ENCODE data around the gene CSF2.
"Not testable (repeated sequence)": the region's sequence is repeated elsewhere in the genome, so short reads cannot be mapped to it uniquely, and the experiment has no call there.

The CSF2 gene

GRCh38 chr5:132090107-132090506 is 16.5 kb downstream of the CSF2 start:
- peak; percentile 96 for DNase-seq (ENCODE audit: low spot score)

- DNase-seq (ENCODE audit: low spot score) = no peak
Measured at GRCh38 chr5:132093271-132093670, 19.7 kb downstream of the CSF2 start.

DNA sequence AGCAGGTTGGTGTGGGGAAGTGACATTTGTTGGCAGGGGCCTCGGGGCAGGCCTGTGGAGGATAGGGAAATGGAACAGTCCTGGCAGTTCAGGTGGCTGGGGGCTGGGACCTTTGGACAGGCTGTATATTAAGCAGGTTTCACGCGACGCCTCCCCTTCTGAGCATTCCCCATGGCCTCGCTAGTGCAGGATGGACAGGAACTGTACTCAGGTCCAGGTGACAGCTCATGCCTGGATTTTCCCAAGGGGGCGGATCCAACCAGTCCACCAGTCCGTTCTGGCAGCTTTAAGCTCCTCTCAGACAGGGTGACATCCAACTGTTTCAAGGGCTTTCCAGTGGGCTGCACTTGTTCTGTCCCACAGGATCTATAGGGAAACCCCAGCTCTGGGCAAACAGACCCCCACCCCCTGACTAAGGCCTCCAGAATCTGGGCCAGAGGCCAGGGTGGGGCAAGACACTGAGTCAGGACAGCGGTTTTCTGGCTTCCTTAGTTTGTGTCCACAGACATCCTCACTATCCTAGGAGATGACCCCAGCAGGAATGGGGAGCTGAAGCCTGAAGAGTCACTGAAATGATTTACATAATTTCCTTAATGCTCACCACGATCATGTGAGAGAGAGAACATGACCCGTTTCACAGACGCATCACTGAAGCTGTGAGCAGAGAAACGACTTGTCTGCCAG is 20.9 kb downstream of the CSF2 start:
- peak; percentile 100 for DNase-seq (ENCODE audit: low spot score)

GRCh38 chr5:132095077-132095410 is 21.5 kb downstream of the CSF2 start:
- no peak for DNase-seq (ENCODE audit: low spot score)

DNA sequence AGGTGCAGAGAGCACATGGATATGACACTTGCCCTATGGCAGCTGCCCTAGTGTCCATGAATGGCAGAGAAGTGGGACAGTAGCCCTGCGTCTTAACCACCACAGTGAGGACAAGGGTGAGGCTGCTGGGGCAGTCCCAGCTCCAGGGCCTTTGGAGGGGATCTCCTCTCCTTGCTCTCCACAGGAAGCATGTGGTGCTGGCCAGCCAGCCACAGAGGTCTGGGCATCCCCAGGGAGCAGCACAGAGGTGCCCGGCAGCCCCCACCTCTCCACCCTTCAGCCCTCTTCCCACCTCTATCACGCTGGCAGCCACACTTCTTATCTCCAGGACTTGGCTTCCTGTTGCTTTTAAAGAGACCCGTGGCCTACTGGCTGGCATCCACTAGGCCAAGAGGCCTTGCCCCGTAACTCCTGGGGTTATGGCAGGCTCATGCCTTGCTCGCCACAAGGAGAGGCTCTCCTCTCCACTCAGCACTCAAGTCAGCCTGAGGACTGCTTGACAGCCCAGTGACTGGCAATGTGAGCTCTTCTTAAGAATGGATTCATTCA is 21.9 kb downstream of the CSF2 start:
- peak; percentile 60 for DNase-seq (ENCODE audit: low spot score)

DNA sequence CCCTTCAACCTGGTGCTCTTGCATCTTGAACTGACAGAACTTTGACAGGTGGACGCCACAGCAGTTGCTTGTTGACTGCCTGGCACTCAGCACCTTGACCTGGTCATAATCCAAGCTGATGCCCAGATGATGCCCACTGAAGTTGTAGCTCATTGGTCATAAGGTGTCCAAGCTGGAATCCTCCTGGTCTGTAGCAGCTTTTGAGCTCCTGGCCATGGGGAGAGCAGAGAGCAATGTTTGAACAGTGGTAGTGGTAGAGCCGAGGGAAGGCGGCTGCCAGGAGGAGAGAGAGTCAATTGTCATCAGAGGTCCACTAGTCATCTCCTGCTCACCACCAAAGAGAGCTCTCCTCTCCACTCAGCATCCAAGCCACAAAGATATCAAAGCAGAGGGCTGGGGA is 23.3 kb downstream of the CSF2 start:
- DNase-seq (ENCODE audit: low spot score) = peak; percentile 1

GRCh38 chr5:132098151-132098594 is 24.6 kb downstream of the CSF2 start:
- DNase-seq (ENCODE audit: low spot score) = peak; percentile 80

DNA sequence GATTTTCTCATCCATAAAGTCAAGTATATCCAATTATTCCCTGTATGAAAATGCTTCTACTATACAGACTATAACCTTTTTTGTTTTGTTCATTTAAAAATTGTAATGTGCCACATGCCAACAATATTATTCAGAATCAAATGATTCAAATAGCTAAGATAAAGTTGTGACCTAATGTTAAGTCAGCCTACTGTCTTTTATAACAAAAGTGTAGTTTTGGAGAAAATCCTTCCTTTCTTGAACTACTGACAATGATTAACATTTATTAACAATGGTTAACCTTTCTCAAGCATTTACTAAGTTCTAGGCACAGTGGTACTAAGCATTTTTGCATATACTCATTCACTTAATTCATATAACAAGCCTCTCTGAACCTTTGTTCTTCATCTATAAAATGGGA is 25.0 kb downstream of the CSF2 start:
- DNase-seq (ENCODE audit: low spot score) = peak; percentile 53

GRCh38 chr5:132099076-132099748 is 25.6 kb downstream of the CSF2 start:
- no peak for DNase-seq (ENCODE audit: low spot score)

- DNase-seq (ENCODE audit: low spot score) = no peak
Measured at GRCh38 chr5:132099905-132100304, 26.3 kb downstream of the CSF2 start.

DNA sequence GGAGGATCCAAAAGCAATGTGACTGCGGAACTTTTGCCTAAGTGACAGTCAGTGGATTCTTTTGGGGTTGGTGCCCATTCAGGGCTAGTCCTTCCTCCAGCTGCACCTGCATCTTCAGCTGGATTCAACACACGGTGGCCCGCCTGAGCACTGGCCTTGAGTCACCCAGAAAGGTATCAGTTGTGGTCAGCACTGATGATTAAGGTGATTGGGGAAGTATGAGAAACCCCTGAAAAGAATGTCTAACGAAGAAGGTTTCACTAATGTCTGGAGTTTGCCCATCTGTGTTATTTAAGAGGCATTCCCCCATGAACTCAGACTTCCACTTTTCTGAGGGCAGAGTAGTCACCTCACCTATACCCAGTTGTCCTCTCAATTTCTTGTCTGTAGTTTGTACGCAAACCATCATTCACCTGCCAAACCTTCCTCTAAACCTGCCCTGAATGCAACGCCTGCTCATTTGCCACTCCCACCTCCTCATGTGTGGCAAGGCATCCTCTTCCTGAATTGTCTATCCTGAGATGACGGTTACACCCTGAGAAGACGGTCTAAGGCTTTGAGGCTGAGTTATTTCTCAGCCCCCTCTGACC is 27.2 kb downstream of the CSF2 start:
- peak; percentile 92 for DNase-seq (ENCODE audit: low spot score)

DNA sequence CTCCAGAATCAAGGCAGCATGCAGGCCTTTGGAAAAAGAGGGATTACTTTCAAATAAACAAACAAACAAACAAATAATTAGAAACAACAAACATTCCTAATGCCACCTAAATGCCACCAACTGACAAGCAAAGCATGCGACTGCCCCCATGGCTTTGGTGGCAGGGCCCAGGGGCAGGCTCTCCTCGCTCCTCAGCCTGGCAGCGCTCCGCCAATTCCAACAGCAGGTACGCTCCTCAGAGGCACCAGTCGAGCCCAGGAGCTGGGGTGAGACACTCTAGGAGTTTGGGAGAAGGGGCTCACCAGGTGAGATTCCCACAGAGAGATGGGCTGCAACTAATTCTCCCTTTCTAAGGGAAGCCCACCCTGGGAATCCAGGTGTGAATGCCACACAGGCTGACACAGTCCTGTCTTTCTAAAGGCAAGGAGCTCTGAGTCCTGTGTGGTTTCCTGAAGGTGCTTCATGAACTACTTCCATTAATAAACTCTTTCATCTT is 27.8 kb downstream of the CSF2 start:
- DNase-seq (ENCODE audit: low spot score) = no peak

DNA sequence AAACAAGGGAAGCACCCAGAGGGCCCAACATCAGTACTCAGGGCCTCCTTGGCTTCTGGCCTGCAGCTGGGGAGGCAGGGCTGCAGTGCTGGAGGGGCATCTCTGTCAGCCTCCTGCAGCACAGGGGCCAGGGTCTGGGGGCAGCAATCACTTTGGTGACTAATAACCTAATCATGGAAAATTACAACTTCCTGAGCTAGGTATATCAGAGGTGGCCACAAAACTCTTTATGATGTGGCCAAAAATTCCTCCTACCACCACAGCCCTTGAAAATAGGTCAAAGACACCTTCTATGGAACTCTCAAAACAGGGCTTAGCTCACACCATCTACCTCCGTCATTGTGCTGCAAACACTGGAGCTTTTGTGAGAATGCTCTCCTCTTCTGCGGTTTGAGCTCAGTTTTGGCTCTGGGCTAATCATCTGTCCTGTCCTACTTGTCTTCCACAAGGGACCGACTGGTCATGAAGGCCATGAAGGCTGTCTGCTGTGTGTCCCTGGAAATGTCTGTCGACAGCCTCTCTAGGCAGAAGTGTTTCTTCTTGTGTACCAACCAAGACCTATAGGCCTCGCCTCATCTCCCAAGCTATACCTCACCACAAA is 28.6 kb downstream of the CSF2 start:
- peak; percentile 59 for DNase-seq (ENCODE audit: low spot score)

GRCh38 chr5:132102944-132103331 is 29.3 kb downstream of the CSF2 start:
- no peak for DNase-seq (ENCODE audit: low spot score)

DNA sequence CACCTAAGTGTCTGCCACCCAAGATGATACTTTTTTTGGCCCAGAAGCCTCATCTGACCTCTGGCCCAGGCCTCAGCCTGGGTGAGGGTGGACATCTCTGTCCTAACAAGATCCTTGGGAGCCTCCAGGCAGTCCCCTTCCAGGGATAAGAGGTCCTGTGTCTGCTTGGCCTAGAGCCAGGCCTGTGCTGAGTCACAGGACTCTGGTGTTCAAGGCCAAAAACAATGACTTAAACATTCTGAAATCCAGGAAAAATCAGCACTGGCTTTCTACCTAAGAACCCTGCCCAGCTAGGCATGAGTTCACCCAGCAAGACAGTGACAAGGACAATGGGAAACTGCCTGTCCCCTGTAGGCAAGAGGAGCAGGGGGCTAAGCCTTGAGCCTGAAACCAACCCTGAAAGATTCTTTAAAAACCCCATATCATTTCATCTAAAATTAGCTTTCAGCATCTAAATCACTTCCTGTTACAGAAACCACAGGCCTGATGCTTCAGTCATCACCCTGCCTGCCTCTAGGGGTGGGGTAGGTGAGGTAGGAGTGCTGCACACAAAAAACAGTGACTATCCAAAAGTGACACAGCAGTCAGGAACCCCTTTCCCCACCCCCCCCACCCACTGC is 29.9 kb downstream of the CSF2 start:
- DNase-seq (ENCODE audit: low spot score) = peak; percentile 98

- no peak for DNase-seq (ENCODE audit: low spot score)
Measured at GRCh38 chr5:132103969-132104391, 30.4 kb downstream of the CSF2 start.

DNA sequence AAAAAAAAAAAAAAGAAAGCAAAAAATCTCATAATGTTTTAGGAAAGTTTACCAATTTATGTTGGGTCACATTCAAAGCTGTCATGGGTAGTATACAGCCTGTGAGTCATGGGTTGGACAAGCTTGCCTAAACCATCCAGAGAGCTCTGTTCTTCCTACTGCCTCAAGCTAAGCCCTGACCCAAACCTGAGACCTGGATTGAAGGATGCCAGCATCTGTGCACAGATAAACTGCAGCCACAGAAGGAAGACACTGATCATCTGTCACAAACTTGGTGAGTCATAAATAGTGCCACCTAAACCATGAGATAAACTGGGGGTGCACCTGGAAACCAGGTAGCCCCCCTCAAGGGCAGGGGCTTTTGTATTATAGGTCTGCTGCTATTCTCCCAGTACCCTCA is 31.0 kb downstream of the CSF2 start:
- peak; percentile 48 for DNase-seq (ENCODE audit: low spot score)

- DNase-seq (ENCODE audit: low spot score) = no peak
Measured at GRCh38 chr5:132105688-132106087, 32.1 kb downstream of the CSF2 start.

DNA sequence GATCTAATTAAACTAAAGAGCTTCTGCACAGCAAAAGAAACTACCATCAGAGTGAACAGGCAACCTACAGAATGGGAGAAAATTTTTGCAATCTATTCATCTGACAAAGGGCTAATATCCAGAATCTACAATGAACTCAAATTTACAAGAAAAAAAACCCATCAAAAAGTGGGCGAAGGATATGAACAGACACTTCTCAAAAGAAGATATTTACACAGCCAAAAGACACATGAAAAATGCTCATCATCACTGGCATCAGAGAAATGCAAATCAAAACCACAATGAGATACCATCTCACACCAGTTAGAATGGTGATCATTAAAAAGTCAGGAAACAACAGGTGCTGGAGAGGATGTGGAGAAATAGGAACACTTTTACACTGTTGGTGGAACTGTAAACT is 34.9 kb downstream of the CSF2 start:
- not testable (repeated sequence) for DNase-seq (ENCODE audit: low spot score)

DNA sequence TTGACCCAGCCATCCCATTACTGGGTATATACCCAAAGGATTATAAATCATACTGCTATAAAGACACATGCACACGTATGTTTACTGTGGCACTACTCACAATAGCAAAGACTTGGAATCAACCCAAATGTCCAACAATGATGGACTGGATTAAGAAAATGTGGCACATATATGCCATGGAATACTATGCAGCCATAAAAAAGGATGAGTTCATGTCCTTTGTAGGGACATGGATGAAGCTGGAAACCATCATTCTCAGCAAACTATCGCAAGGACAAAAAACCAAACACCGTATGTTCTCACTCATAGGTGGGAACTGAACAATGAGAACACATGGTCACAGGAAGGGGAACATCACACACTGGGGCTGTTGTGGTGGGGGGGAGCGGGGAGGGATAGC is 35.4 kb downstream of the CSF2 start:
- not testable (repeated sequence) for DNase-seq (ENCODE audit: low spot score)

- no peak for DNase-seq (ENCODE audit: low spot score)
Measured at GRCh38 chr5:132109494-132110053, 36.0 kb downstream of the CSF2 start.

GRCh38 chr5:132110195-132110594 is 36.6 kb downstream of the CSF2 start:
- no peak for DNase-seq (ENCODE audit: low spot score)
